IPS DF 4.7 (cell line): Measurements from ENCODE around the gene MIS18A.
"Not testable (repeated sequence)": the region's sequence is repeated elsewhere in the genome, so short reads cannot be mapped to it uniquely, and the experiment has no call there.

Experiments used
- DNase-seq: peaks from one replicate; pipeline ENCODE4 v3.0.0-alpha.2; 2013; ENCODE audit warnings: low spot score; ENCODE audit errors: extremely low read depth

MIS18A gene

DNA sequence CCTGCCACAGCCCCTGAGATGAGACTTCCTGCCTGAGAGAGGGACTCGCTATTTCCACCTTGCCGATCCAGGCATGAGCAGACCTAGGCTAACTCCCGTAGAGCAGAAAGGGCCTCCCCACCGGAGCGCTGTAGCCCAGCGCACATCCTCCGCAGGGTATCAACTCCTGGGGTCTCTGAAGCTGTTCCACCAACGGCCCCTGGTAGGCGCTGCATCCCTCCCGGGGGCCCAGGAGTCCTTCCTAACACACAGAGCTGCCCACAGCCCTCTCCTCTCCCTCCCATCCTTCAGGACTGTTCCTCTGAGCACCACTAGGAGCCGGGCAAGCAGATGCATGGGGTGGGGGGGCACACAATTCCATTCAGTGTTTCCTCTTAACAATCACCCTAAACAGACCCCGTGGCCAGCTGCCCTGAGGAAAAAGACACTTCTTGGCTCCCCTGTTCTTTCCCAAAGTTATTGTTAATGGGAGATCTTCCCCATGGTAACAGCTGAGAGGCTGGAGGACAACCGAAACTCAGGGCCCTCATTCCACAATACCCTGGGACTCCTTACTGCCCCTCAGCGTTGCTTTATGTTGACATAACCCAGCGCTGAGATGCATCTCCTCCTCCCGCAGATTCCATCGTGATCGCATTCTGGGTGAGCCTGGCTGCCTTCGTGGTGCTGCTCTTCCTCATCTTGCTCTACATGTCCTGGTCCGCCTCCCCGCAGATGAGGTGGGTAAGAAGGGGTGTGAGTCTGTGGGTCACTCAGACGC, 27.4 kb upstream of the MIS18A start:
- peak; percentile 60 for DNase-seq

DNA sequence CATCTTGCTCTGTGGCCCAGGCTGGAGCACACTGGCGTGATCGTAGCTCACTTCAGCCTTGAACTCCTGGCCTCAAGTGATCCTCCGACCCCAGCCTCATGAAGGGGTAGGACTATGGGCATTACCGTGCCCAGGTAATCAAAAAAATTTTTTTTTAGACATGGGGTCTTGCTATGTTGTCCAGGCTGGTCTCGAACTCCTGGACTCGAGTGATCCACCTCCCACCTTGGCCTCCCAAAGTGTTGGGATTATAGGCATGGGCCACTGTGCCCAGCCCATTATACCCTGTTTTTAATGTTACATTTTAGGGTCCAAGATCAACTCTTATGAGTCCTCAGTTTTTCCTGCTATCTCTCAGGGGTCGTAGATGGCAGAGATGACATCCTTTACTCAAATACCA, 26.1 kb upstream of the MIS18A start:
- DNase-seq = no peak

DNA sequence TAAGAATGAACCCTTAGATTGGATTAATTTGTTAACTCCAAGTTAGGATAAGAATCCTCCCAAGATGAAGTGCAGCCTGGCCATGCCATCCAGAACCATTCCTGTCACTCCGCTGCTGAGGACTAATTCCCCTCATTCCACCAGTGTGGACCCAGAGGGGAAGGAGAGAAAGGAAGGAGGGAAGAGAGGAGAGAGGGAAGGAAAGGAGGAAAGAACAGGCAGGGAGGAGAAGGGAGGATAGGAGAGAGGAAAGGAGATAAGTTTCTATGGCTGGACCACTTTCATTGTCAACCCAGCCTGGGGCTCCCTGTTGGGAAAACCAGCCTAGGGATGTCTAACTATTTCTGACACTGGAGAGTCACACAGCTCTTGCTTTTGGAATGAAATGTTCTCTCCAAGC, 24.5 kb upstream of the MIS18A start:
- DNase-seq = no peak

DNA sequence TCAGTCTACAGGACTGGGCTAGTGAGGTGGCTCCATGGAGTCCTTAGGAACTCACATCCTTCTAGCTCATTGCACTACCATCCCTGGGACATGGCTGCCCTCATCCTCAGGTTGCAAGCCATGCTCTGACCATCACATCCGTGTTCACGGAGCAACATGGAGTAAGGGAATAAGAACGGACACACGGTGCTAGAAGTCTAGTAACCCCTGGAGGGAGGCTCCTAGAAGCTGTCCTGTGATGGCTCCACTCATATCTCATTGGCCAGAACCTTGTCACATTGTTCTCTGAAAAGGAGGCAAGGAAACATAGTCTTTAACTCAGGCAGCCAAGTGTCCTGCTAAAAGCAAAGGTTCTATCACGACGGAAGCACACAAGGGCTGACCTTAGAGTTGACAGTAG, 23.7 kb upstream of the MIS18A start:
- DNase-seq = no peak

DNA sequence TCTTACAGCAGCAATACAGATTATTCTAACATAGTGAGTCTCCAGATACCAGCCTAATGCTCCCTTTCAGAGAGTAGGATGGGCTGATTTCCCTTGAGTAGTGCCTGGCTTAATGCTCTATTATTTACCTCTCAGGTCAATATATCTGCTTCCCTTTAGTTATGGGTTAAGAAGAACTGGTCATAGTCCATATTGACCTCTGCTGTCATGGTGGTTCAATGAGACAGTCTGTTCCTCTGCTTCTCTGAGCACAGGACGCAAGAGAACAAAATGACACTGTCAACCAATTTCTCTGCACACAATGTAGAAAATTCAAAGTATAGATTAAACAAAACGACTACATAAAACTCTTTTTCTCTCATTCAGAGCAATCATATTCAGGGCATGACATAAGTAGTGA, 22.7 kb upstream of the MIS18A start:
- no peak for DNase-seq

DNA sequence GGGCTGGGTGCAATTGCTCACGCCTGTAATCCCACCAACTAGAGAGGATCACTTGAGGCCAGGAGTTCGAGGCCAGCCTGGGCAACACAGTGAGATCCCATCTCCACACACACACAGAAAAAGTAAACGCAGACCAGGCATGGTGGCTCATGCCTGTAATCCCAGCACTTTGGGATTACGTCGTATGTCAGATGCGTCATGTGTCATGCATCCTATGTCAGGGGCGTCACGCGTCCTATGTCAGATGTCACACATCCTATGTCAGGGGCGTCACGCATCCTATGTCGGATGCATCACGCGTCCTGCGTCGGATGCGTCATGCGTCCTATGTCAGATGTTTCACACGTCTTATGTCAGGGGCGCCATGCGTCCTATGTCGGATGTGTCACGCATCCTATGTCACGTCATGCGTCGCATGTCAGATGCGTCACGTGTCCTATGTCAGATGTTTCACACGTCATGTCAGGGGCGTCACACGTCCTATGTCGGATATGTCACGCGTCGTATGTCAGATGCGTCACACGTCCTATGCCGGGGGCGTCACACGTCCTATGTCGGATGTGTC, 21.4 kb upstream of the MIS18A start:
- no peak for DNase-seq

DNA sequence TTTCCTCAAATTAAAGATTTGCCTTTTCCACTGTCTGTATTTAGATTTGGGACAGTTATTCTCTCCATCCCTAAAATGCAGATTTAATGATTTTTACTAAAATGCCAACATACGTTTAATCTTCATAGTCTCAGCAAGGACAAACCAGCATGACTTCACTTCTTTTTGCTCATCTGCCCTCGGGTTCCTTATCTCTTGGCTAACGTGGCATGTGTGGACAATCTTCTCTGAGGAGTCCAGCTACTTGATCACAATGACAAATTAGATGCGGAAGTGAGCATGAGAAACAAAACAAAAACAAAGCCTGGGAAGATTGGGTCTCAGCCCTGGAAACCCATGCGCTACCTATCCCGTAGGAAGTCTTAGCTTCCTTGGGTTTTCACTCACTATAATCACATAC, 20.8 kb upstream of the MIS18A start:
- no peak for DNase-seq

DNA sequence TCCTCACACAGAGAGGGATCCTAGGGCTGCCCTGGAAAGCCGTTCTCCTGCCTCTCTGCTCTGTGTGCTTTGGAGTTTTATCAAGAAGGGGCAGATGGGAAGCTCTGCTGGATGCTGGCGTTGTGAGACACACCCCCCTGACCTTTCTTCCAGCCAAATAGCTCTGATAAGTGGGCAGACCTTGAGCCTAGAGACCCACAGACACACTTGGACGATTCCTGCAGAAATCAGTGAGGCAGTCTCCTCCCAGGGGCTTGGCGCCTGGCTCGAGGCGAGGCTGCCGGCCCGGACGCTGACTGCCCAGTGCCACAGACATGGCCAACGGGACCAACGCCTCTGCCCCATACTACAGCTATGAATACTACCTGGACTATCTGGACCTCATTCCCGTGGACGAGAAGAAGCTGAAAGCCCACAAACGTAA, 19.8 kb upstream of the MIS18A start, which contains the start of gene MRAP:
Gene MRAP, plus strand, starts transcription at position 198 of the 424 bp plus-strand sequence. Its CDS starts 117 bp downstream, at position 315.
- no peak for DNase-seq

DNA sequence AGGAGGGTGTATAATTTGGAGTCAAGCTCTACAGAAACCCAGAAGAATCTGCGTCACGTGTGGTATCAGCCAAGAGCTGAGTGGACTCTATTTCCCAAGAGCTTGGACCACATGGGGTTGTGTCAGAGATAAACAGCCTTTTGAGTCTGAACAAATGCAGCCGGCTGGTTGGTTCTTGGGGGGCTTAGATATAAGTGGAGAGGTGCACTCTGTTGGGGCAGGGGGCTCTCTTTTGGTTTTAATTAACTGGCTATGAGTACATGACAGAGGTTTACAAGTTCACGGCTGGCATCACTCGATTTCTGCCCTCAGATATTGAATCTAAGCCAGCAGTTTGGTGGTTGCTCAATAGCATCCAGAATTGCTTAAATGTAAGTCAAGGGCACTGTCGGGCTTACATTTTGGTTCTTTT, 19.3 kb upstream of the MIS18A start:
- DNase-seq = no peak

DNA sequence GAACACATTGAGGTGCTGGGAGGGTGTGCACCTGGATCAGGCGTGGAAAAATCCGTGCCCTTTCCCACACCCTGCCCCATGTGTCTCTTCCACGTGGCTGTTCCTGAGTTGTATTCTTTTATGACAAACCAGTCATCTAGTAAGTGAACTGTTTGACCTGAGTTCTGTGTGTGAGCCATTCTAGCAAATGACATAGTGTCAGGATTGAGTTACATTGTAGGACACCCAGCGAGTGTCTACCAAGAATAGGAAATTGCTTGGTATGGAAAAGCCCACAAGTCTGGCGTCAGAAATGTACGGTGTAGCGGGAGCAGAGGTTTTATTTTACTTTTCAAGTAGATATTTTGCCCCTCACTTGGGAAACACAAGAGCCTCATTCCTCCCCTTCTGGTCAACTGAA, 18.6 kb upstream of the MIS18A start:
- DNase-seq = no peak

DNA sequence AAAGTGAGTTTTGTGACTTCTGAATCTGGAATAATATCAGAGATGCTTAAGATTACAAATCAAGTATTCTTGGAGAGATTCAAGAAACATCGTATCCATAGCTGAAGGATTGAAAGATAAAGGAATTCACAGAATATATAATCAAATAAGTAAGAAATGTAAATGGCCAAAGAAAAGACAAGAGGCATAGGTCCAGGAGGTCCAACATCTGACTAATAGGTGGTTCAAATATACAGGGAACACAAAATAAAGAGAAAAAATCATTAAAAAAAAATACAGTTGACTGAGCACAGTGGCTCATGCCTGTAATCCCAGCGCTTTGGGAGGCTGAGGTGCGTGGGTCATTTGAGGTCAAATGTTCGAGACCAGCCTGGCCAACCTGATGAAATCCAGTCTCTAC, 6.6 kb upstream of the MIS18A start:
- DNase-seq = no peak

DNA sequence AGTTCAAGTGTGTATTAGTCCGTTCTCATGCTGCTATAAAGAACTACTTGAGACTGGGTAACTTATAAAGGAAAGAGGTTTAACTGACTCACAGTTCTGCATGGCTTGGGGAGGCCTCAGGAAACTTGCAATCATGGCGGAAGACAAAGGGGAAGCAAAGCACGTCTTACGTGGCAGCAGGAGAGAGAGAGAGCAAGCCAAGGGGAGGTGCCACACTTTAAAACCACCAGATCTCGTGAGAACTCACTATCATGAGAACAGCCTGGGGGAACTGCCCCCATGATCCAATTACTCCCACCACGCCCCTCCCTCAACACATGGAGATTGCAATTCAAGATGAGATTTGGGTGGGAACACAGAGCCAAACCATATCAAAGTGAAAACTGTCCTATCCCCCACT, 4.1 kb upstream of the MIS18A start:
- DNase-seq = no peak

DNA sequence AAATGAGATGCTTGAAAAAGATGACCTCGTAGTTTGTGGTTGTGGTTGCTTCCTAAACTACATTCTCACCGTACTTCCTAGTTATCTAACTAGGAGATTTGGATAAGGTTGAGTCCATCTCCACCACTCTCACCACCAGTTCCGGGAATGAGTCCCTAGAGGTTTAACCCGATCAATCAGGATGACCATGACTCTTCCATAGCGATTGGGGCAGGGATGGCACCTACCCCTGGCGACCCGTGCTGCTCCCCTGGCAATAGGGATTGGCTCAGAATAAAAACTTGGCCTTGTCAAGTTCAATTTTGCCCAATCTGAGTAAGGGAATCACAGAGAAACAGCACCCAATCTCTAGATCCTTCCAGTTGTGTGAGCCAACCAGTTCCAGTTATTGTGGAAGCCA, 2.7 kb upstream of the MIS18A start:
- DNase-seq = no peak

DNA sequence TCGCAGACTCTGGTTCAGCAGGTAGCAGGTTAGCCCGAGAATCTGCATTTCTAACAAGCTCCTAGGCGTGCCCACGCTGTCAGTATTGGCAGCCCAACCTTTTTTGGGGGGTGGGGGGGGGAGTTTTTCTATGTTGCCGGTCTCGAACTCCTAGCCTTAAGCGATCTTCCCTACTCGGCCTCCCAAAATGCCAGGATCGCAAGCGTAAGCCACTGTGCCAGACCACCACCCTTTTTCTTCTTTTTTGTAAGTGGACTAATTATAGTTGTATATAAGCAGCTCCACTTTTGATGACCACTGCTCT, 480 bp upstream of the MIS18A start:
- DNase-seq = no peak

DNA sequence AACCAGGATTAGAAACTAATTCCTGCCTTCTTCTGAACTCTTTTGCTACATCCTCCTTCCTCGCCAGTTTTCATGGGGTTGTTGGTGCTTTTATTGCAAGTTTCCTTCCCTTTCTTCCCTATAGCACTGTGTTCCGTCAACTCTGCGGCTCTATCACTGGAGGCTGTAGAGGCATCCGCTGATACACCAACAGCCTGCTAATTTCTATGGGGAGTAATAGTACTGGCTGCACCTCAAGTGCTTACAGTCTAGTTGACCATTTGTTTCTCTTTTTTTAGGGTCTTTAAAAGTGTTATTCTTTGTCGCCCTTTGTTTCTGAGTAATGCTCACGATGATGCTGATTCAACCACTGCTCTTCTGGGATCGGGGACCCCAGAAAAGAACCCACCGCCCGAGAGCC, 746 bp downstream of the MIS18A start:
- no peak for DNase-seq

DNA sequence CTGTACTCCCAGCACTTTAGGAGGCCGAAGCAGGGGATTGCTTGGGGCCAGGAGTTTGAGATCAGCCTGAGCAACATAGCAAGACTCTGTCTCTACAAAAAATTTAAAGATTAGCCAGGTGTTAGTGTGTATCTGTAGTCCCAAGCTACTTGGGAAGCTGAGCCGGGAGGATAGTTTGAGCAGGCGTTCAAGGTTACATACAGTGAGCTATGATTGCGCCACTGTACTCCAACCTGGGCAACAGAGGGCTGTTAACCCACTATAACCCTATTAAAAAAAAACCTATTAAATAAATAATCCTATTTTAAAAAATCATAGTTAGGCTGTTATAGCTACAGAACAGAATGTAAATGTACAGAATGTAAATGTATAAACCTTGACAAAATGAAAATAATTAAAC, 2.2 kb downstream of the MIS18A start:
- no peak for DNase-seq

DNA sequence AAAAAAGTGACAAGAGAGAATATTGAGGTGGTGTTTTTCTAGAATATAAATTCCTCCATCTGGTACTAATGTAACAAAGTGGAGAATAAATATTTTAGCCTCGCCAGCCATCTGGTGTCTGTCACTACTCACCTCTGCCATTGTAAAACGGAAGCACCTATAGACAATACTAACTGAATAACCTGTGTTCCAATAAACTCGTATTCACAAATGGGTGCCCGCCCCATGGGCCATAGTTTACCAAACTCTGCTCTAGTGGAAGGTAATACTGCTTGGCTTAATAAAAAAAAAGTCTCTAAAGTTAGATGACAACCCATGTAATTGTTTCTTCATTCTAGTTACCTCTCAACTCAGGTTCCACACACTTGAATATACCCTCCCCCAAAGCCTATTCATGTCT, 8.1 kb downstream of the MIS18A start:
- no peak for DNase-seq

DNA sequence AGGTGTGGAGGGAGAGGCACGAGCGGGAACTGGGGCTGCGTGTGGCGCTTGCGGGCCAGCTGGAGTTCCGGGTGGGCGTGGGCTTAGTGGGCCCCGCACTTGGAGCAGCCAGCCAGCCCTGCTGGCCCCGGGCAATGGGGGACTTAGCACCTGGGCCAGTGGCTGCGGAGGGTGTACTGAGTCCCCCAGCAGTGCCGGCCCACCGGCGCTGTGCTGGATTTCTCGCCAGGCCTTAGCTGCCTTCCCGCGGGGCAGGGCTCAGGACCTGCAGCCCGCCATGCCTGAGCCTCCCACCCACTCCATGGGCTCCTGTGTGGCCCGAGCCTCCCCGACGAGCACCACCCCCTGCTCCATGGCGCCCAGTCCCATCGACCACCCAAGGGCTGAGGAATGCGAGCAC, 13.5 kb downstream of the MIS18A start:
- DNase-seq = not testable (repeated sequence)

DNA sequence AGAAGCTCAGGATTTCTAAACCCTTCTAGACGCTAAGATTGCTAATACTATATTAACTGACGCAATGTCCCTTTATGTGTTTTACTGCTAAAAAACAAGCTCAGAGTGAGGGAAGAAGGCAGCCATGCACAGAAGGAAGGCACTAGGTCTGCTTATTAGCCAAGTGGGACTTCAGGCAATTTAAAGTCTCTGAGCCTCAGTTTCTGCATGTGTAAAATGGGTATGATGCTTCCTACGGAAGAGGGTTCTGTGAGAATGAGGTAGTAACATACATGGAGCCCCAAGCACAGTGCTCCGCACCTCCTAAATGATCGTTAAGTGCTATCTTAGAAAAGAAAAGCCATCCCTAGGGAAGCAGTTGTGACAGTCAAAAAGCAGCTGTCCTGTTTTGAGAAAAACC, 16.9 kb downstream of the MIS18A start:
- no peak for DNase-seq

DNA sequence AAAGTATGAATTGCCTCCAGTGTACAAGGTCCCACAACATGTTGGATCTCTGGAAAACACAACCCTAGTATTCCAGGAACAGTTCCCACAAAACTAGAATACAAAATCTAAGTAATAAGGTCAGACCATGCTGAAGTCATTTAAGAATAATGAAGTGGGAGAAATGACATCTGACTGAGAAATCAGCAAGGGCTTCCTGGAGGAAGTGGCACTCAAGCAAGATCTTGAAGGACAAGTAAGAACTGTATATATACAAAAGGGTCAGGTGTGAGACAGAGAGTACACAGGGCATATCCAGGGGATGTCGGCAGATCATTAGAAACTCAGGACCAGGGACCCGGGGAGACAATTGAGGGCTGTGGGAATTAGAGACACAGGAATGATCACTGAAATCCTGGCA, 18.7 kb downstream of the MIS18A start:
- no peak for DNase-seq

DNA sequence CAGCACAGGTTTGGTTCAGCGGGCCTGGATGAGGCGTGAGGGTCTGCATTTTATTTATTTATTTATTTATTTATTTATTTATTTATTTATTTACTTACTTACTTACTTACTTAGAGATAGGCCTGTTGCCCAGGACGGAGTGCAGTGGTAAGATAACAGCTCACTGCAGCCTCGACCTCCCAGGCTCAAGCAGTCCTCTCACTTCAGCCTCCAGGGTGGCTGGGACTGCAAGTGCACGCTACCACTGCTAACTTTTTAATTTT, 20.1 kb downstream of the MIS18A start:
- not testable (repeated sequence) for DNase-seq

DNA sequence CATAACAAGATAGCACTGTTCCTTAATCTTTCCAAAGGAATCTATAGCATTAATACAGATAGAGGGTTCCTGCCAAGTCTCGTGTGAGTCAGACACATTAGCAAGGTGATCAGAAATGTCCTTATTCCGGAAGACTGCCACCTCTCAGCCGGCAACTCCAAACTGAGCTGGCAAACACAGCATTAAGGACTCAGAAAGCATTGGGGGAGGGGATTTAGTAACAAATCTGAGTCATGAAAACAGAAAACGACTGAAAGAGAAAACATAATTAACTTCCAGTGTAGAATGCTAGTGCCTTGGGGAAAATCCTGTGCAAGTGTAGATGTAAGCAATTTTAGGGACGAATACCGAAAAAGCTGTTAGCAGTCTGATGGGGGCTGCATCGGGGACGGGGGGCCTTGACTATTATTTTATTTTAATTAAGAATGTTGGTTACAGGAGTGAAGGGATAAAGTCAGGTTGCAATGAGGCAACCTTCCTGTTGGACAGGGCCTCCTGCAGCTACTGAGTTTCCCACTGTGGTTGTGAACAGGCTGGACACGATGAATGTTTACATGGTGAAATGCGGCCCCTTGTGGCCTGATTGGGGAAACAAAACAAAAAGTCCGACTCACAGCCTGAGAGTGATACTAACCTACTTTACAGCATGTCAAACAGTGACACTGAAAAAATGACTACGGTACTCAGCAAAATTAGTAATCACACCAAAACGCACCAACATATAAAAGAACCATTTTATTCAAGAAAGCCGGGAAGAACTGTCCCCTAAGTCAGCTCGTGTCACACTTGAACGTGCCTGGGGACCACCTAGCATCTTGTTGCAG, 20.7 kb downstream of the MIS18A start:
- peak; percentile 38 for DNase-seq
